Measurements from ENCODE around the gene PRMT3. TPM values are rescaled to one million over a fixed set of nuclear protein-coding genes. Genes with fewer than 3 reads are reported as not detected.

PRMT3 gene
- total and polyA plus RNA-seq, 2 of the 13 experiments (the other 11 are each of a cell fraction or from before 2014, with no cell fraction given), result 9.1 to 27.7 TPM

GRCh38 chr11:20360650-20361049 is 26.9 kb upstream of the PRMT3 start (continued):
- 0 out of 2 replicates have a peak, but pooled peaks have one; percentile 66 for TF ChIP-seq IRF1 (CRISPR knock-in tag; IDR thresholded peaks at IDR 0.05; ENCODE audit: low read depth)
- TF ChIP-seq ZNF558 (CRISPR knock-in tag; IDR thresholded peaks at IDR 0.05; ENCODE audit: borderline replicate concordance), result no peak
- no peak for TF ChIP-seq ETV6 (CRISPR knock-in tag; conservative IDR thresholded peaks at IDR 0.05)
- TF ChIP-seq GTF2F1 (IDR thresholded peaks at IDR 0.05; ENCODE audit: low read length), result no peak
- no peak for TF ChIP-seq ZFP41 (CRISPR knock-in tag; IDR thresholded peaks at IDR 0.05; ENCODE audit: borderline replicate concordance)
- TF ChIP-seq PLSCR1 (CRISPR knock-in tag; IDR thresholded peaks at IDR 0.05; ENCODE audit: borderline replicate concordance), result no peak
- no peak for TF ChIP-seq HDAC6 (IDR thresholded peaks at IDR 0.05; ENCODE audit: low read depth, low read length)
- TF ChIP-seq, protein P1, sequence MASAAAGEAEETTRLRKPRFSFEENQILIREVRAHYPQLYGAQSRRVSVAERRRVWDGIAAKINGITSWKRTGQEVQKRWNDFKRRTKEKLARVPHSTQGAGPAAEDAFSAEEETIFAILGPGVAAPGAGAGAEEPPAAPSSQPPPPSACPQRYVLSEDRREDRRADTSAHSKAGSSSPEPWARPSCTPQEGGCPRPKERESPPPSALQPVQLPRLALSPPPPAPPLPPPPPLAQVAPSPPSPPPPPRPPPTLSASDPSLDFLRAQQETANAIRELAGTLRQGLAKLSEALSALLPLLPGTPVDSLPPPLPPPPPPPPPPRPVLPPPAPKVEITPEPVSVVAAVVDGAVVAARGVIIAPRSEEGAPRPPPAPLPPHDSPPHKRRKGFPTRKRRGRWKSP (CRISPR knock-in tag; IDR thresholded peaks at IDR 0.05), result no peak
- no peak for TF ChIP-seq CBFB (CRISPR knock-in tag; IDR thresholded peaks at IDR 0.05)
- peak; percentile 41; the same call in 1 of the 2 replicates for TF ChIP-seq RAD51 (IDR thresholded peaks at IDR 0.05; ENCODE audit: borderline replicate concordance)
- no peak for TF ChIP-seq ZNF24 (IDR thresholded peaks at IDR 0.05)
- no peak for TF ChIP-seq ZNF432 (CRISPR knock-in tag; IDR thresholded peaks at IDR 0.05; ENCODE audit: borderline replicate concordance)
- TF ChIP-seq NFYC (CRISPR knock-in tag; IDR thresholded peaks at IDR 0.05), result peak; percentile 75
- TF ChIP-seq, protein P2, sequence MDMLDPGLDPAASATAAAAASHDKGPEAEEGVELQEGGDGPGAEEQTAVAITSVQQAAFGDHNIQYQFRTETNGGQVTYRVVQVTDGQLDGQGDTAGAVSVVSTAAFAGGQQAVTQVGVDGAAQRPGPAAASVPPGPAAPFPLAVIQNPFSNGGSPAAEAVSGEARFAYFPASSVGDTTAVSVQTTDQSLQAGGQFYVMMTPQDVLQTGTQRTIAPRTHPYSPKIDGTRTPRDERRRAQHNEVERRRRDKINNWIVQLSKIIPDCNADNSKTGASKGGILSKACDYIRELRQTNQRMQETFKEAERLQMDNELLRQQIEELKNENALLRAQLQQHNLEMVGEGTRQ (IDR thresholded peaks at IDR 0.05; ENCODE audit: low read depth, low read length), result peak; percentile 50; the same call in 1 of the 2 replicates
- TF ChIP-seq, protein P2 (CRISPR knock-in tag; IDR thresholded peaks at IDR 0.05; ENCODE audit: borderline replicate concordance), result peak; percentile 80; the same call in 1 of the 2 replicates
- TF ChIP-seq, protein P3, sequence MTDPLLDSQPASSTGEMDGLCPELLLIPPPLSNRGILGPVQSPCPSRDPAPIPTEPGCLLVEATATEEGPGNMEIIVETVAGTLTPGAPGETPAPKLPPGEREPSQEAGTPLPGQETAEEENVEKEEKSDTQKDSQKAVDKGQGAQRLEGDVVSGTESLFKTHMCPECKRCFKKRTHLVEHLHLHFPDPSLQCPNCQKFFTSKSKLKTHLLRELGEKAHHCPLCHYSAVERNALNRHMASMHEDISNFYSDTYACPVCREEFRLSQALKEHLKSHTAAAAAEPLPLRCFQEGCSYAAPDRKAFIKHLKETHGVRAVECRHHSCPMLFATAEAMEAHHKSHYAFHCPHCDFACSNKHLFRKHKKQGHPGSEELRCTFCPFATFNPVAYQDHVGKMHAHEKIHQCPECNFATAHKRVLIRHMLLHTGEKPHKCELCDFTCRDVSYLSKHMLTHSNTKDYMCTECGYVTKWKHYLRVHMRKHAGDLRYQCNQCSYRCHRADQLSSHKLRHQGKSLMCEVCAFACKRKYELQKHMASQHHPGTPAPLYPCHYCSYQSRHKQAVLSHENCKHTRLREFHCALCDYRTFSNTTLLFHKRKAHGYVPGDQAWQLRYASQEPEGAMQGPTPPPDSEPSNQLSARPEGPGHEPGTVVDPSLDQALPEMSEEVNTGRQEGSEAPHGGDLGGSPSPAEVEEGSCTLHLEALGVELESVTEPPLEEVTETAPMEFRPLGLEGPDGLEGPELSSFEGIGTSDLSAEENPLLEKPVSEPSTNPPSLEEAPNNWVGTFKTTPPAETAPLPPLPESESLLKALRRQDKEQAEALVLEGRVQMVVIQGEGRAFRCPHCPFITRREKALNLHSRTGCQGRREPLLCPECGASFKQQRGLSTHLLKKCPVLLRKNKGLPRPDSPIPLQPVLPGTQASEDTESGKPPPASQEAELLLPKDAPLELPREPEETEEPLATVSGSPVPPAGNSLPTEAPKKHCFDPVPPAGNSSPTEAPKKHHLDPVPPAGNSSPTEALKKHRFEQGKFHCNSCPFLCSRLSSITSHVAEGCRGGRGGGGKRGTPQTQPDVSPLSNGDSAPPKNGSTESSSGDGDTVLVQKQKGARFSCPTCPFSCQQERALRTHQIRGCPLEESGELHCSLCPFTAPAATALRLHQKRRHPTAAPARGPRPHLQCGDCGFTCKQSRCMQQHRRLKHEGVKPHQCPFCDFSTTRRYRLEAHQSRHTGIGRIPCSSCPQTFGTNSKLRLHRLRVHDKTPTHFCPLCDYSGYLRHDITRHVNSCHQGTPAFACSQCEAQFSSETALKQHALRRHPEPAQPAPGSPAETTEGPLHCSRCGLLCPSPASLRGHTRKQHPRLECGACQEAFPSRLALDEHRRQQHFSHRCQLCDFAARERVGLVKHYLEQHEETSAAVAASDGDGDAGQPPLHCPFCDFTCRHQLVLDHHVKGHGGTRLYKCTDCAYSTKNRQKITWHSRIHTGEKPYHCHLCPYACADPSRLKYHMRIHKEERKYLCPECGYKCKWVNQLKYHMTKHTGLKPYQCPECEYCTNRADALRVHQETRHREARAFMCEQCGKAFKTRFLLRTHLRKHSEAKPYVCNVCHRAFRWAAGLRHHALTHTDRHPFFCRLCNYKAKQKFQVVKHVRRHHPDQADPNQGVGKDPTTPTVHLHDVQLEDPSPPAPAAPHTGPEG (CRISPR knock-in tag; IDR thresholded peaks at IDR 0.05), result no peak
- no peak for TF ChIP-seq MAFK (conservative IDR thresholded peaks at IDR 0.05 in 1 of 2, IDR thresholded peaks at IDR 0.05 in 1 of 2; ENCODE audit: low read length in 2 of 2)
- peak; percentile 48; the same call in 1 of the 2 replicates for TF ChIP-seq NFYB (CRISPR knock-in tag; IDR thresholded peaks at IDR 0.05)
